OCI-LY7 (cell line): ENCODE measurements around the gene GCA. TPM values are rescaled to one million over a fixed set of nuclear protein-coding genes. Genes with fewer than 3 reads are reported as not detected.
A peak's percentile ranks its signal among the peaks of the same experiment; 100 is the strongest.

Experiments
- Bru-seq: library from RNA; stranded (reverse); fragments of 400-500 nt; gene quantifications from one replicate; lab custom pipeline; 2021; lab: Mats Ljungman, UMichigan
- BruChase-seq, 2 experiments: library from RNA; stranded (reverse); fragments of 400-500 nt; gene quantifications; one replicate each; lab custom pipeline; 2021; lab: Mats Ljungman, UMichigan
- BruUV-seq: library from RNA; stranded (reverse); fragments of 400-500 nt; replicated peaks from 2 replicates; lab custom pipeline; 2021; lab: Mats Ljungman, UMichigan
- CTCF ChIA-PET: fragments of 300-600 bp; sonication (Branson Sonifier 250); formaldehyde crosslinking; loops from one replicate; lab custom pipeline; 2022; ENCODE audit warnings: antibody characterized with exemption; ENCODE audit not compliant: unreplicated experiment; lab: Charles Lee
- POLR2A ChIA-PET: fragments of 300-600 bp; sonication (Branson Sonifier 250); formaldehyde crosslinking; loops from one replicate; lab custom pipeline; 2022; ENCODE audit warnings: antibody characterized with exemption; lab: Charles Lee
- DNase-seq: peaks from one replicate; pipeline ENCODE4 v3.0.0-alpha.2; 2015; ENCODE audit warnings: low spot score
- H2AFZ ChIP-seq: fragments of 200-600 bp; sonication (generic), shearing (Covaris generic); 2 replicates; pipeline ENCODE4 v1.6.1; 2014; ENCODE audit warnings: mild to moderate bottlenecking, antibody characterized with exemption, low read length, moderate library complexity
- H3K27ac ChIP-seq: fragments of 200-600 bp; sonication (generic); 2 replicates; pipeline ENCODE4 v1.5.1; 2014; ENCODE audit warnings: mixed run types, low read depth, mild to moderate bottlenecking, moderate library complexity, low read length, inconsistent platforms; ENCODE audit not compliant: poor library complexity, severe bottlenecking
- H3K36me3 ChIP-seq: fragments of 200-600 bp; sonication (generic); 2 replicates; pipeline ENCODE4 v1.6.1; 2014; ENCODE audit warnings: mild to moderate bottlenecking, antibody characterized with exemption, low read length, moderate library complexity, mixed read lengths; ENCODE audit not compliant: insufficient read depth
- H3K4me1 ChIP-seq: fragments of 200-600 bp; sonication (generic); 2 replicates; pipeline ENCODE4 v1.5.1; 2014; ENCODE audit warnings: mild to moderate bottlenecking, low read length; ENCODE audit not compliant: insufficient read depth, poor library complexity, severe bottlenecking
- H3K4me2 ChIP-seq: fragments of 200-600 bp; sonication (generic); 2 replicates; pipeline ENCODE4 v1.6.1; 2014; ENCODE audit warnings: mild to moderate bottlenecking, low read length
- H3K4me3 ChIP-seq: fragments of 200-600 bp; sonication (generic); 2 replicates; pipeline ENCODE4 v1.5.1; 2014; ENCODE audit warnings: mild to moderate bottlenecking, low read depth, low read length; ENCODE audit not compliant: poor library complexity, severe bottlenecking
- H3K79me2 ChIP-seq: fragments of 200-600 bp; sonication (generic); 2 replicates; pipeline ENCODE4 v1.6.1; 2016; ENCODE audit warnings: low read depth, mild to moderate bottlenecking, low read length, moderate library complexity, mixed read lengths; ENCODE audit not compliant: insufficient read depth
- H3K9me2 ChIP-seq: fragments of 200-600 bp; sonication (generic); 2 replicates; pipeline ENCODE4 v1.6.1; 2016; ENCODE audit warnings: mild to moderate bottlenecking, low read length, mixed read lengths; ENCODE audit not compliant: insufficient read depth
- H3K9me3 ChIP-seq: fragments of 200-600 bp; sonication (generic); 2 replicates; pipeline ENCODE4 v1.6.1; 2014; ENCODE audit warnings: mild to moderate bottlenecking, mixed run types, low read length, mixed read lengths
- H4K20me1 ChIP-seq: fragments of 200-600 bp; sonication (generic); 2 replicates; pipeline ENCODE4 v1.6.1; 2014; ENCODE audit warnings: mild to moderate bottlenecking, antibody characterized with exemption, low read length, moderate library complexity, mixed read lengths; ENCODE audit not compliant: insufficient read depth
- EZH2phosphoT487 ChIP-seq: fragments of 200-600 bp; sonication (generic); IDR thresholded peaks from 2 replicates; pipeline ENCODE4 v1.6.1; 2018; ENCODE audit warnings: low read depth, borderline replicate concordance, mild to moderate bottlenecking, mixed run types, antibody characterized with exemption, low read length, moderate library complexity, mixed read lengths
- intact Hi-C: fragments of 100-400 bp; cut with micrococcal nuclease; formaldehyde crosslinking; loops from one replicate; pipeline ENCODE4 v1.10.0; 2022; ENCODE audit not compliant: unreplicated experiment
- long read RNA-seq: library from polyadenylated mRNA; stranded (forward); transcript quantifications from one replicate; pipeline ENCODE4 v2.0.0, GENCODE V29; 2022
- total RNA-seq, 2 experiments: library from RNA; depleted of rRNA in 1 of 2; stranded (reverse); fragments of >200 nt in 1 of 2; shearing (Covaris generic) in 1 of 2; gene quantifications; 2 replicates each; pipeline ENCODE4 v1.2.3, GENCODE V29; 2014 to 2022
- TF ChIP-seq, protein P1 (sequence below): fragments of 200-600 bp; sonication (generic); conservative IDR thresholded peaks from 2 replicates; pipeline ENCODE4 v1.5.1; 2014; ENCODE audit warnings: mild to moderate bottlenecking, antibody characterized with exemption, low read length, moderate library complexity, mixed read lengths

GCA gene, protein sequence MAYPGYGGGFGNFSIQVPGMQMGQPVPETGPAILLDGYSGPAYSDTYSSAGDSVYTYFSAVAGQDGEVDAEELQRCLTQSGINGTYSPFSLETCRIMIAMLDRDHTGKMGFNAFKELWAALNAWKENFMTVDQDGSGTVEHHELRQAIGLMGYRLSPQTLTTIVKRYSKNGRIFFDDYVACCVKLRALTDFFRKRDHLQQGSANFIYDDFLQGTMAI
- total RNA-seq (2014; rRNA removed; shearing (Covaris generic)) (31.9 and 37.3 TPM in 2 replicates), total RNA-seq (2022) (38.4 and 43.9 TPM in 2 replicates), Bru-seq, nascent RNA (percentile 71 among the genes with signal in this experiment), BruChase-seq, experiment 1, labeled RNA remaining after a 6-hour chase (percentile 67 among the genes with signal in this experiment), BruChase-seq, experiment 2, labeled RNA remaining after a 2-hour chase (percentile 69 among the genes with signal in this experiment)
- long read RNA-seq, transcript GCA-204 (8 exons, 1,992 nt) = major isoform, 58 of 74 reads
- long read RNA-seq, partial matches to known transcripts = 4 of 74 reads
- long read RNA-seq, other reads (novel, unspliced or antisense) = 8 of 74 reads

DNA sequence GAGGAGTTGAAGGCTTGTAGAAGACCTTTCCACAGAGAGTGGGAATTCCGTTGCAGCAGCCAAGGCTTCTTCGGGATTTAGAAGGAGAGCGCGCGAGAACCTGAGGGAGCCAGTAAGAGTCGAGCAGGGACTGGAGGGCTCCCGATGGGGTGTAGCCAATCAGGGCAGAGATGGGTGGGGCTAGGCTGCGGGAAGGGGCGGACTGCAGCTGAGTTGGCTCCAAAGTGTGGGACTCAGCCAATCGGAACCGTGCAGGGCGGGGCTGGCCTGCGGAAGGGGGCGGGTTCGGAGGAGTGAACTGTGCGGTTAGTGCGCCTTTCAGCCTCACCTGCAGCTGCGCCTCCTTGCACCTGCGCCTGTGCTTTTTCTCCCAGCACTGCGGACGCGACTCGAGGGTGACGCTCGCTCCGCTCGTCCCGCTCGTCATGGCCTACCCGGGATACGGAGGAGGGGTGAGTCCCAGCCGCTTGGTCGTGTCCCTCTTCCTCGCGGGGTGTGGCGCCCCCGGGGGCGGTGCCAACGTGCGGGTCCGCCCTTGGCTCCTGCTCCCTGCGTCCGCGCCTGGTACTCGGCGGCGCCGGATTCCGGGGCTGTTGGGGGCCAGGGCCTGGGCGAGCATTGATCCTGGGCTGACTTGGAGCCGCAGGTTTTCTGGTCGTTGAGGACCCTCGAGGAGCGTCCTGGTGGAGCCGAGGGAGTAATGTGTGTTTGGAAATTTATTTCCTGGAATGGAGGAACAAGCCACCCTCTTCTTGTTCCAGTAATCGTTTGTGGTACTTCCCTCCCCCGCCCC is at the start of gene GCA:
TSS of gene GCA (plus strand) at position 309 of the 793 bp plus-strand sequence. CDS start at position 426, 117 bp downstream.
- intact Hi-C loops = loop anchor here (1.0 kb wide), 1 partner anchor 27 kb away; no protein-coding TSS in a partner anchor
- Histone ChIP-seq H3K27ac (peak within 1 kb of the TSS; percentile 59), H2AFZ (peak within 1 kb of the TSS; percentile 84), H3K36me3 (0 out of 2 replicates have a peak, but pooled peaks cover 3% of the 10 kb centered on the region), H3K4me1 (peaks cover 22% of the 10 kb centered on the region), H3K4me2 (peak within 1 kb of the TSS; percentile 76), H3K4me3 (peak within 1 kb of the TSS; percentile 81), H3K9me2 (no peaks in the 10 kb centered on the region), H4K20me1 (0 out of 2 replicates have a peak, but pooled peaks cover 9% of the 10 kb centered on the region), H3K9me3 (no peaks in the 10 kb centered on the region), H3K79me2 (peaks cover 19% of the 10 kb centered on the region; the same call in 1 of the 2 replicates)
- BruUV-seq = no TSS peak
- CTCF ChIA-PET = no interaction called here
- POLR2A ChIA-PET = interaction anchor here (0.9 to 1.9 kb wide), 4 partner anchors 14 to 35 kb away, joined by 3 to 8 read pairs (median 3); partner anchors contain the start of gene IFIH1
- TF ChIP-seq EZH2phosphoT487 = no peak
- TF ChIP-seq, protein P1, sequence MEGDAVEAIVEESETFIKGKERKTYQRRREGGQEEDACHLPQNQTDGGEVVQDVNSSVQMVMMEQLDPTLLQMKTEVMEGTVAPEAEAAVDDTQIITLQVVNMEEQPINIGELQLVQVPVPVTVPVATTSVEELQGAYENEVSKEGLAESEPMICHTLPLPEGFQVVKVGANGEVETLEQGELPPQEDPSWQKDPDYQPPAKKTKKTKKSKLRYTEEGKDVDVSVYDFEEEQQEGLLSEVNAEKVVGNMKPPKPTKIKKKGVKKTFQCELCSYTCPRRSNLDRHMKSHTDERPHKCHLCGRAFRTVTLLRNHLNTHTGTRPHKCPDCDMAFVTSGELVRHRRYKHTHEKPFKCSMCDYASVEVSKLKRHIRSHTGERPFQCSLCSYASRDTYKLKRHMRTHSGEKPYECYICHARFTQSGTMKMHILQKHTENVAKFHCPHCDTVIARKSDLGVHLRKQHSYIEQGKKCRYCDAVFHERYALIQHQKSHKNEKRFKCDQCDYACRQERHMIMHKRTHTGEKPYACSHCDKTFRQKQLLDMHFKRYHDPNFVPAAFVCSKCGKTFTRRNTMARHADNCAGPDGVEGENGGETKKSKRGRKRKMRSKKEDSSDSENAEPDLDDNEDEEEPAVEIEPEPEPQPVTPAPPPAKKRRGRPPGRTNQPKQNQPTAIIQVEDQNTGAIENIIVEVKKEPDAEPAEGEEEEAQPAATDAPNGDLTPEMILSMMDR = no peak
- peak; percentile 95 for DNase-seq

DNA sequence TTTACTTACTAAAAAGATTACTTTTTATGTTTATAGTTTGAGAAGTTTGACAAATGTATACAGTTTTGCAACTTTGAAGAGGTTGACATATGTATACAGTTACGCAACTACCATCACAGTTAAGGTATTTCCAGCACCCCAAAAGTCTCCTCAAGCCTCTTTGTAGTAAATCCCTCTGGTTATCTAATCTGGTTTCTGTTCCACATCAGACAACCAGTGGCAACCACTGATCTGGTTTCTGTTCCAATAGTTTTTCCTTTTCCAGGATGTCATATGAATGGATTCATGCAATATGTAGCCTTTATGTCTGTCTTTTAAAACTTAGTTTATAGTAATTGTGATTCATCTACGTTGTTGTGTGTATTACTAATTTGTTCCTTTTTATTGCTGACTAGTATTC is 48.9 kb upstream of the GCA start:
- Histone ChIP-seq H3K9me2 (no peaks in the 10 kb centered on the region), H3K9me3 (no peaks in the 10 kb centered on the region), H3K4me1 (no peaks in the 10 kb centered on the region), H3K79me2 (no peaks in the 10 kb centered on the region), H2AFZ (no peak overlapping the region), H3K27ac (no peak overlapping the region), H4K20me1 (no peaks in the 10 kb centered on the region), H3K36me3 (0 out of 2 replicates have a peak, but pooled peaks cover 4% of the 10 kb centered on the region), H3K4me2 (no peak overlapping the region), H3K4me3 (no peak overlapping the region)
- POLR2A ChIA-PET = interaction anchor here (0.6 to 1.1 kb wide), 3 partner anchors 8 to 558 kb away, joined by 3 to 4 read pairs (median 4); no protein-coding TSS in a partner anchor
- no peak for DNase-seq
- TF ChIP-seq, protein P1 = no peak
- TF ChIP-seq EZH2phosphoT487 = no peak
- no TSS peak for BruUV-seq
- CTCF ChIA-PET = no interaction called here
- intact Hi-C loops = no loop called here
